PFSK-1 (cell line): ENCODE measurements around the gene MGAT4B.

Experiments
- POLR2AphosphoS5 ChIP-seq: IDR thresholded peaks from 2 replicates; pipeline ENCODE4 v1.6.1; 2012; ENCODE audit warnings: low read depth, mild to moderate bottlenecking, control low read depth, low read length, moderate library complexity
- TAF1 ChIP-seq: IDR thresholded peaks from 2 replicates; pipeline ENCODE4 v1.6.1; 2012; ENCODE audit warnings: low read length, control low read depth, borderline replicate concordance; ENCODE audit not compliant: insufficient read depth
- TF ChIP-seq, protein P1 (sequence below), 2 experiments: IDR thresholded peaks; 2 replicates each; pipeline versions ENCODE4 v1.6.1 to v1.8.0; 2011 to 2012; ENCODE audit warnings: low read depth in 2 of 2, low read length in 2 of 2, control low read depth in 1 of 2, inconsistent platforms in 1 of 2, mild to moderate bottlenecking in 1 of 2, moderate library complexity in 1 of 2; ENCODE audit not compliant: insufficient read depth in 1 of 2

DNA sequence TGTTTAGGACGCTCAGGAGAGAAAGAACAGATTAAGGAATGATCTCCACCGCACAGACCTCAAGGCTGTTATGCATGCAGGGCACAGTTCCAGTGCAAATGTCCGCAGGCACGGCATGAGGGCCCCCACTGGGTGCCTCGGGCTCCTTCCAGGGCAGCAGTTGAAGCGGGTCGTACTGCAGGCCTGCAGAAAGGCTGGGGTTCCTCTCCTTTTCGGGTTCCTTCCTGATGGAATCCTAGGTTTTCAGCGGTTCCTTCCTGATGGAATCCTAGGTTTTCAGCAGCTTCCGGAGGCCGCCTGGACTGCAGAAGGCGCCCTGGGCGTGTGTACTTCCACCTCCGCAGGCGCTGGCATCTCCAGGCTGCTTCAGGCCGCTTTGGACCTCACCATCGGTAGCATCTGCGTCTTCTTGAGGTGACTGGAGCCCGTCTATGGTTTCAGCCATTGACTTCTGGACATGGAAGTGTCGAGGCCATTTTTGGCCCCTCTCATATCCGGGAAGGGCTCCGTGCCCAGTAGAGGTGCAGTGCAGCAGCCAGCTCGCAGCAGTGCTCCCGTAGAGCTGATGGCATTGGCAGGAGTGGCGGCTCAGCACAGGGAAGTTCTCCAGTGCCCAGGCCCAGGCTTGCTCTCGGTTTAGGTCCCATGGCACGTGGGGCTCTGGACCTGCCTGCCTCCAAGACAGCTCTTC, 5.6 kb upstream of the MGAT4B start:
- TF ChIP-seq TAF1 (no peak), POLR2AphosphoS5 (no peak)
- TF ChIP-seq, protein P1, sequence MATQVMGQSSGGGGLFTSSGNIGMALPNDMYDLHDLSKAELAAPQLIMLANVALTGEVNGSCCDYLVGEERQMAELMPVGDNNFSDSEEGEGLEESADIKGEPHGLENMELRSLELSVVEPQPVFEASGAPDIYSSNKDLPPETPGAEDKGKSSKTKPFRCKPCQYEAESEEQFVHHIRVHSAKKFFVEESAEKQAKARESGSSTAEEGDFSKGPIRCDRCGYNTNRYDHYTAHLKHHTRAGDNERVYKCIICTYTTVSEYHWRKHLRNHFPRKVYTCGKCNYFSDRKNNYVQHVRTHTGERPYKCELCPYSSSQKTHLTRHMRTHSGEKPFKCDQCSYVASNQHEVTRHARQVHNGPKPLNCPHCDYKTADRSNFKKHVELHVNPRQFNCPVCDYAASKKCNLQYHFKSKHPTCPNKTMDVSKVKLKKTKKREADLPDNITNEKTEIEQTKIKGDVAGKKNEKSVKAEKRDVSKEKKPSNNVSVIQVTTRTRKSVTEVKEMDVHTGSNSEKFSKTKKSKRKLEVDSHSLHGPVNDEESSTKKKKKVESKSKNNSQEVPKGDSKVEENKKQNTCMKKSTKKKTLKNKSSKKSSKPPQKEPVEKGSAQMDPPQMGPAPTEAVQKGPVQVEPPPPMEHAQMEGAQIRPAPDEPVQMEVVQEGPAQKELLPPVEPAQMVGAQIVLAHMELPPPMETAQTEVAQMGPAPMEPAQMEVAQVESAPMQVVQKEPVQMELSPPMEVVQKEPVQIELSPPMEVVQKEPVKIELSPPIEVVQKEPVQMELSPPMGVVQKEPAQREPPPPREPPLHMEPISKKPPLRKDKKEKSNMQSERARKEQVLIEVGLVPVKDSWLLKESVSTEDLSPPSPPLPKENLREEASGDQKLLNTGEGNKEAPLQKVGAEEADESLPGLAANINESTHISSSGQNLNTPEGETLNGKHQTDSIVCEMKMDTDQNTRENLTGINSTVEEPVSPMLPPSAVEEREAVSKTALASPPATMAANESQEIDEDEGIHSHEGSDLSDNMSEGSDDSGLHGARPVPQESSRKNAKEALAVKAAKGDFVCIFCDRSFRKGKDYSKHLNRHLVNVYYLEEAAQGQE (IDR thresholded peaks at IDR 0.05; ENCODE audit: insufficient read depth in 1 of 2, low read depth in 2 of 2, low read length in 2 of 2) = no peak
